Activated naive CD8-positive, alpha-beta T cell treated with anti-CD3 and anti-CD28 coated beads for 36 hours (primary cell): Measurements from ENCODE around the gene TIMM10. TPM values are rescaled to one million over a fixed set of nuclear protein-coding genes. Genes with fewer than 3 reads are reported as not detected.
A peak's percentile ranks its signal among the peaks of the same experiment; 100 is the strongest.

ENCODE experiments used
- DNase-seq: peaks from one replicate; pipeline ENCODE4 v3.0.0; 2021
- H3K27ac Mint-ChIP-seq: one replicate; pipeline ENCODE4 v1.8.0; 2022; ENCODE audit warnings: mild to moderate bottlenecking, moderate library complexity, mixed read lengths
- H3K27me3 Mint-ChIP-seq: one replicate; pipeline ENCODE4 v1.8.0; 2022; ENCODE audit warnings: mild to moderate bottlenecking, mixed read lengths
- H3K36me3 Mint-ChIP-seq: one replicate; pipeline ENCODE4 v1.8.0; 2021; ENCODE audit warnings: mild to moderate bottlenecking, mixed read lengths
- H3K4me1 Mint-ChIP-seq: one replicate; pipeline ENCODE4 v1.8.0; 2021; ENCODE audit warnings: mixed read lengths
- H3K4me3 Mint-ChIP-seq: one replicate; pipeline ENCODE4 v1.8.0; 2022; ENCODE audit warnings: mild to moderate bottlenecking, moderate library complexity, mixed read lengths
- H3K9me3 Mint-ChIP-seq: one replicate; pipeline ENCODE4 v1.8.0; 2022; ENCODE audit warnings: mixed read lengths
- total RNA-seq, 2 experiments: library from RNA; stranded (reverse); gene quantifications; one replicate each; pipeline ENCODE4 v1.2.3, GENCODE V29; 2021

Gene TIMM10, protein sequence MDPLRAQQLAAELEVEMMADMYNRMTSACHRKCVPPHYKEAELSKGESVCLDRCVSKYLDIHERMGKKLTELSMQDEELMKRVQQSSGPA
- total RNA-seq: 100 to 1,000 TPM; 134 to 137 TPM

DNA sequence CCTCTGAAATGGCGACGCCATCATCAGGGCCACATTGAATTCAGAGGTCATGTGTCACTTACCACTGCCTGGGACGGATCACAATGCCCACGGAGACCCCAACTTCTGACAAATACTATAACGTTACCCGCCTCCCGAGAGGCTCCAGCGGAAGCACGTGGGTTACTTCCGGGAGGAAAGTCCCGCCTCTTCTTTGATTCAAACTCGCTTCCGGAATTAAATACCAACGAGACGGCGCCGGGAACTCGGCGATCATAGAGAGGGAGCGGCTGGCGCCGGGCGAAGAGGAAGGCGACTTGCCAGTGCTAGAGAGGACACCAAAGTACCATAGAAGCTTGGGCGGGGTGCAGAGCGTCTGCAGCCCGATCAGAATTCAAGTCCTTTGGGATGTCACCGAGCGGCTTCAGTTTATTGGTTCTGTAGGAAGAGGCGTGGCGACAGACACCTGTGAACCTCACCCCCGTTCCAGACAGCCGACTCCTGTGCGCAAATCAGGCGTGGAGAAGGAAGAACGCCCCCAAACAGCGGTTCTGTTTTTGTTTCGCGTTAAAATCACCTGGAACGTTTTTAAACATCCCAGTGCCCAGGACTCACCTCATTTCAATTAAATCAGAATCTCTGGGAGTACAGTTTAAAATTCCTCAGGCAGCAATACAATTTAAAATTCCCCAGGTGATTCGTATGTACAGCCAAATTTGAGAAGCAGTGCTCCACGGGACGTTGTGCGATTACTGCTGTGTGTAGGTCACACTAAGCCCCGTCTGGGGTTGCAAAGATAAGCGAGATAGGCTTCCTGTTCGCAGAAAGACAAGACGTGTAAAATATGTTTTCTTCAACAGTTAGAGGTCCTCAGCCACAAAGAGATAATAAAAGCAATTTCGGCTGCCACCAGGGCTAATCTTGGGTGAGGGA is at the start of gene TIMM10:
TIMM10 (minus strand) TSS at position 159 of the 912 bp plus-strand sequence. CDS start 565 bp downstream, outside the sequence.
- peak; percentile 93 for DNase-seq
- peak within 1 kb of the TSS; percentile 92 for H3K27ac Mint-ChIP-seq
- H3K4me3 Mint-ChIP-seq: peak within 1 kb of the TSS; percentile 93
- no peaks in the 10 kb centered on the region for H3K27me3 Mint-ChIP-seq
- no peaks in the 10 kb centered on the region for H3K9me3 Mint-ChIP-seq
- H3K36me3 Mint-ChIP-seq: peaks cover 22% of the 10 kb centered on the region
- H3K4me1 Mint-ChIP-seq: peaks cover 20% of the 10 kb centered on the region

DNA sequence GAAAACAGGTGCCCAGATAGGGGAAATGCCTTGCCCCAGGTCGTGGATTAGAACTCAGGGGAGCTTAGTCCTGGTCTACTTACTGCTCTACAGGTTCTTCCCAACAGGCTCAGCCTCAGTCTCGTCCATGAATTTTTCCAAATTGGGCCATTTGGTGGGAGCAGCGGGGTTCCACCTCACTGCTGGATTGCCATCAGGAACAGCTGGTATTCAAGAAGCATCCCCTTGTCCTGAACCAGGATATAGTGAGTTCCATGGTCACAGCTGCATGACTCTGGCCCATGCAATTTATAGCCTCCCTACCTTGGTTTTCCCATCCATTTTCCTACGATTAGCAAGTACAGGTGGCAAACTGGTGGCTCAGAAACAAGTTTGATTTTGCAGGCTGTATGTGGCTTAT is 43.5 kb upstream of the TIMM10 start:
- no peaks in the 10 kb centered on the region for H3K36me3 Mint-ChIP-seq
- H3K4me1 Mint-ChIP-seq: peaks cover 6% of the 10 kb centered on the region
- H3K4me3 Mint-ChIP-seq: no peak overlapping the region
- no peaks in the 10 kb centered on the region for H3K9me3 Mint-ChIP-seq
- no peak for DNase-seq
- no peak overlapping the region for H3K27ac Mint-ChIP-seq
- H3K27me3 Mint-ChIP-seq: no peaks in the 10 kb centered on the region

DNA sequence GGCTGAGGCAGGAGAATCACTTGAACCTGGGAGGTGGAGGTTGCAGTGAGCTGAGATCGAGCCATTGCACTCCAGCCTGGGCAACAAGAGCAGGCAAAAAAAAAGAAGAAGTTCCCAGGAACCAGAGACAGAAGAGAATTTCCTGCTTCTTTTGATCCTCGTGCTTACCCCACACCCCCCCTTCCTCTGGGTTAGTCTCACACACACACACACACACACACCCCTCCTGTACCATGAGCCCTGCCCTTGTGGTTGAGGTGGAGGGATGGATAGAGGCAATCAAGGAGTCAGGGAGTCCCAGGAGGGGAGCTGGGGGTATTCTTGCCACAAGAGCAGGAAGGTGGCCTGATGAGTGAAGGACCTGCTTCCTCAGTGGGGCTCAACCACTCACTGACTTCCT is 41.1 kb upstream of the TIMM10 start:
- DNase-seq: no peak
- H3K27ac Mint-ChIP-seq: no peak overlapping the region
- peaks cover 14% of the 10 kb centered on the region for H3K4me1 Mint-ChIP-seq
- H3K27me3 Mint-ChIP-seq: peaks cover 3% of the 10 kb centered on the region
- no peak overlapping the region for H3K4me3 Mint-ChIP-seq
- H3K36me3 Mint-ChIP-seq: peaks cover 6% of the 10 kb centered on the region
- H3K9me3 Mint-ChIP-seq: no peaks in the 10 kb centered on the region

DNA sequence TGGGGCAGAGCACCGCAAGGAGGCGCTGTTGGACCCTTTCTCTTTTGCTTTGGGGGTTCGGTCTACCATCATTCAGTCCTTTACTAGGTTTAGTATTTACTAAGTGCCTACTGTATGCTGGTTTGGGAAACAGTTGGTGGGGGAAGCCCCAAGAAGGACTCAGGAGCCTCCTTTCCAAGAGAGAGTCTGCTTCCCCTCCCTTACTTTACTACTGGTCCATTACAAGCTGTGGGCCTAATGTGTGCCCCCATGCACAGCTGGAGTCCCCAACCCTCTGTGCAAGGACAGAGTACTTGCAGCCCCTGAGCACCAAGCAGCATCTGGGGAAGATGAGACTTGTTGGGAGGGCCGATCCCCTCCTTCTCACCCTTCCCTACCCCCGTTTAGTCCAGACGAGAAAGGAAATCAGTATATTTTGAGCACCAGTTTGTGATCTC is 37.8 kb upstream of the TIMM10 start:
- Mint-ChIP-seq H3K36me3 (peaks cover 29% of the 10 kb centered on the region), H3K9me3 (no peaks in the 10 kb centered on the region), H3K27me3 (peaks cover 3% of the 10 kb centered on the region), H3K4me1 (peaks cover 30% of the 10 kb centered on the region), H3K27ac (peak overlapping the region; percentile 96), H3K4me3 (peak overlapping the region; percentile 94)
- DNase-seq: no peak

DNA sequence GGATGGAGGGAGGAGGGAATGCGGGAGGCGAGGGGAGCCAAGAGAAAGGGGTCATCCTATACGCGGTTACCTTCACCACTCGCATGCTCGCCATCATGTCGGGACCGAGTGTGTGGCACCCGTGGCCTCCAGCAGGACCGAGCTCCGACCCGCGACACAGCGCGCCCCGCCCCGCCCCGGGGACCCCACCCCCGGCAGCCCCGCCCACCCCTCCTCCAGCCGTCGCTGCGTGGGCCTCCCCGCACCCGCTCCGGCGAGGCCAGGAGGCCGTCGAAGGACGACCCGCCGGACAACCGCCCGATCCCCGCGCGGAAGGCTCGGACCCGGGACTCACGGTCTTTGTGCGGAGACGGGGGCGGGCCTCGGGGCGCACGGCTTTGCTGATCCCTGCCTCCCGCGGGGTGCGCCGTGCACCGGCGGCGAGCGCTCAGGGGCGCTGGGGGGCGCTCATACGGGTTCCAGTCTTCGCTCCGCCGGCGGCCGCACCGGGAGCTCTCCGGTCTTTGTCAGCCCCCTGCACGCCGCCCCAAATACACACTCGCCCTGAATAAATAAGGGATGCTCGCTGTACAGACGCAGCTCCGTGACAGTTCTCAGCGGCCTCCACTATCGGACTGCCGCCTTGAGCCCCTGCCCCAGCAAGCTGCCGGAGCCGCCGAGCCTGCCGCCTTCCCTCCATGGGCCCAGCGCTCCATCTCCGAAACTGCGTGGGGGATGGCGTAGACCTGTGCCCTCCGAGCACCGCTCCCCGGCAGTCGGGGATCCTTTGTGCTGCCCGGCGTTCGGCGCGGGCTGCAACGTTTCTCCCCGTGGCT is 37.2 kb upstream of the TIMM10 start, which contains the start of gene UBE2L6:
UBE2L6 (minus strand) TSS at position 158 of the 815 bp plus-strand sequence; CDS start at position 97, 61 bp downstream.
- DNase-seq: peak; percentile 90
- H3K27ac Mint-ChIP-seq: peak within 1 kb of the TSS; percentile 100
- peaks cover 31% of the 10 kb centered on the region for H3K36me3 Mint-ChIP-seq
- H3K4me1 Mint-ChIP-seq: peaks cover 35% of the 10 kb centered on the region
- peaks cover 3% of the 10 kb centered on the region for H3K27me3 Mint-ChIP-seq
- no peaks in the 10 kb centered on the region for H3K9me3 Mint-ChIP-seq
- H3K4me3 Mint-ChIP-seq: peak within 1 kb of the TSS; percentile 99

DNA sequence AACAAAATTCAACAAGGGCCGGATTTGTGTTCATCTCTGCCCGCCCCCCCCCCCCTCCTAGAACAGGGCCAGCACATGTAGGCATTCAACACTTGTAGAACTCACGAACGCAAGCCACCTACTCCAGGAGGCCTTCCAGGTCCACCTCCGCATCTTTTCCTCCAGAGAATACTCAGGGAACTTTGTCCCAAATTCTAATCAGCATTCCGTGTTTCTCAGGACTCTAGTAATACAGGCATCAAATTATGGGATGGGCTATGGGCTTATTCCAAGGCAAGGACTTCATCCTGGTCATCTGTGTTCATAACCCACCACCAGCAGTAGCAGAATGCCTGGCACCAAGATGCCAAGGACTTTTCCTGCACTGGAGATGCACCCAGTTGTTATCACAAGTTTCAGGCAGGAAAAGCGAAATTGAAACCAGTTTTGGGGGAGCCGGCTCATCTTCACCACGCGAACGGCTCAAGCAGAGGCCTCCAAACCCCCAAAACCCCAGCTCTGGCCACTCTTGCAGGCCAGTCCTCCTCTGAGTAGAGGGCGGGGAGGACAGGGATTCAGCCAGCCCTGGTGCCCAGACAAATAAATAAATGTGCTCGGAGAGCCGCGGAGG is 36.5 kb upstream of the TIMM10 start:
- Mint-ChIP-seq H3K36me3 (peaks cover 35% of the 10 kb centered on the region), H3K4me3 (peak overlapping the region; percentile 99), H3K4me1 (peaks cover 40% of the 10 kb centered on the region), H3K27me3 (peaks cover 3% of the 10 kb centered on the region), H3K9me3 (no peaks in the 10 kb centered on the region), H3K27ac (peak overlapping the region; percentile 100)
- peak; percentile 45 for DNase-seq

DNA sequence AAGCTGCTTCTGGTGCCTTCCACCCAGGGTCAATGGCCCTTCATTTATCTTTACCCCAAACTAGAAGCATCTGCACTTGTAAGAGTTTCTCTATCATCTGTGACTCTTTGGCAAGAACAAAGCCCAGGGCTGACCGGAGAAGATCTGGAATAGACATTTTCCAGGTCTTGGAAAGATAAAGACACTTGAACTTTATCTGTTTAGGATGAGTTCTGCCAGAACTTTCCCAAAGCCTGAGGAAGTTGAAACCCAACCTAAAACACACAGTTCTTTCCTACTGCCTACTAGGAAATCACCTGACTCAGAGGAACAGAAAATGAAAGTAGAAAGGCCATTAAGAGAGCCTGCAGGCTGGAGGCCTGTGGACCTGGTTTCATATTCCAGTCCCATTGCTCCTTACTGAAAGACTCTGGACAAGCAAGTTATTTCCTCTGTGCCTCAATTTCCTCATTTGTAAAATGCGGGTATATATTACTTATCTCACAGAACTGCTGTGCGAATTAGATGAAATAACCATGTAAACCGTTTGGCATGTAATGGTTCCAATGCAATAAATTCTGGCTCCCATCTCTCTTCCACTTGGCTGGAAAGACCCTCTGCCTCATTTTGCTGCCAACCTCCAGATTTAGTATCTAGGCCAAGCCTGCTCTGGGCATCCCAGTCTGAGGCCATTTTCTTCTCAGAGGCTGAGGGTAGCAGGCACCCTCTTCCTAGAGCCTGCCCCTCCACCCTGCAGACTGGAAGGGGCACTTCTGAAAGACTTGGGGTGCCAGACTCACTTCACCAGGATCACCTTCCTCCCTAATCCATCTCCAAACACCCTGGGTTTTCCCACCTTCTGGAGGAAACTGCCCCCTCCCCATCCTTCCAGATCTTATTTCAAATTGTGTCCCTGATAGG is 35.7 kb upstream of the TIMM10 start:
- Mint-ChIP-seq H3K36me3 (peaks cover 37% of the 10 kb centered on the region), H3K4me1 (peaks cover 43% of the 10 kb centered on the region), H3K27me3 (peaks cover 3% of the 10 kb centered on the region), H3K27ac (peak overlapping the region; percentile 100), H3K9me3 (no peaks in the 10 kb centered on the region), H3K4me3 (peak overlapping the region; percentile 99)
- peak; percentile 30 for DNase-seq

DNA sequence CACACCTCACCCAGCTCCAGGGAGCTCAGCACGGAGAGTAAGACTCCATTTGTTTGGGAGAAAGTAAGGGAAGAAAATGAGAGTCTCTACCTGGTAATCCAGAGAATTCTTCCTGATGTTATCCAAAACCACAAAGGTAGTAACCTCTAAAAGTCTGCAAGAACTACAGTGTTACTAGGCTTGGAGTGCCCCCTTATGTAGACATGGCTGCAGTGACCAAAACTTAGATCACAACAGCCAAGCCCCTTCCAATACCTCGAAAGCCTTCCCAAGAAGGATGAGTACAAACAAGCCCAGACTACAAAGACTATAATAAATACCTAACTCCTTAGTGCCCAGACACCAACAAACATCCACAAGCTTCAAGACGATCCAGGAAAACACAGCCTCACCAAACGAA is 32.0 kb upstream of the TIMM10 start:
- H3K4me1 Mint-ChIP-seq: peaks cover 38% of the 10 kb centered on the region
- peaks cover 41% of the 10 kb centered on the region for H3K36me3 Mint-ChIP-seq
- peak overlapping the region; percentile 44 for H3K4me3 Mint-ChIP-seq
- peaks cover 3% of the 10 kb centered on the region for H3K27me3 Mint-ChIP-seq
- DNase-seq: no peak
- no peaks in the 10 kb centered on the region for H3K9me3 Mint-ChIP-seq
- H3K27ac Mint-ChIP-seq: peak overlapping the region; percentile 73

DNA sequence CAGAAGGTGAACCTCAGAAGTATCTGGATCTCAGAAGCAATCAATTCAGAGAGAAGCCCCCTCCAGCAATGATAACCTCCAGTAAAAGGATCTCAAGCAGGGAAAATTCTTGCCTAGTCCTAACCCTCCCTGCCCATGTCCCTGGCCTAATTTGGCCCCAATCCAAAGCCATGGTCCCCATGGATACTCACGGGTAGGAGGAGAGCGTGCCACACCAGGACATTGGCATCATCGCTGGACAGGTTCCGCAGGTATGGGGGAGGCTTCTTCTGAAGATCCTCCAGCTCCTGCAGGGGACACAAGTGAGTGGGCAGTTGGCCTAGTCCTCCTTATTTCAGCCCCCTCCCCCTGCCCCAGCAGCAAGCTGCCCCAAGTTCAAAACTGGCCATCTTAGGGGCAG is 29.6 kb upstream of the TIMM10 start:
- Mint-ChIP-seq H3K4me1 (peaks cover 36% of the 10 kb centered on the region), H3K27ac (peak overlapping the region; percentile 38), H3K27me3 (no peaks in the 10 kb centered on the region), H3K9me3 (no peaks in the 10 kb centered on the region), H3K36me3 (peaks cover 31% of the 10 kb centered on the region), H3K4me3 (no peak overlapping the region)
- DNase-seq: no peak

DNA sequence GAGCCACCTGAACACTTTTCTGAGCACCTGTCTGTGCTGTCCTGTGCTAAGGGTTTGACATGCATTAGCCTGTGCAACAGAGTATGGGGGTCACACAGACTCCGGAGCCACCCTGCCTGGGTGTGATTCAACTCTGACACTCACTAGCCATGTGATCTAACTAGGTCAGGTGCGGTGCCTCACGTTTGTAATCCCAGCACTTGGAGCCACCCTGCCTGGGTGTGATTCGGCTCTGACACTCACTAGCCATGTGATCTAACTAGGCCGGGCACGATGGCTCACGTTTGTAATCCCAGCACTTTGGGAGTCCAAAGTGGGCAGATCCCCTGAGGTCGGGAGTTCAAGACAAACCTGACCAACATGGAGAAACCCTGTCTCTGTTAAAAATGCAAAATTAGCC is 25.5 kb upstream of the TIMM10 start:
- Mint-ChIP-seq H3K4me1 (peaks cover 7% of the 10 kb centered on the region), H3K27ac (no peak overlapping the region), H3K4me3 (no peak overlapping the region), H3K36me3 (peaks cover 32% of the 10 kb centered on the region), H3K27me3 (no peaks in the 10 kb centered on the region), H3K9me3 (no peaks in the 10 kb centered on the region)
- no peak for DNase-seq

DNA sequence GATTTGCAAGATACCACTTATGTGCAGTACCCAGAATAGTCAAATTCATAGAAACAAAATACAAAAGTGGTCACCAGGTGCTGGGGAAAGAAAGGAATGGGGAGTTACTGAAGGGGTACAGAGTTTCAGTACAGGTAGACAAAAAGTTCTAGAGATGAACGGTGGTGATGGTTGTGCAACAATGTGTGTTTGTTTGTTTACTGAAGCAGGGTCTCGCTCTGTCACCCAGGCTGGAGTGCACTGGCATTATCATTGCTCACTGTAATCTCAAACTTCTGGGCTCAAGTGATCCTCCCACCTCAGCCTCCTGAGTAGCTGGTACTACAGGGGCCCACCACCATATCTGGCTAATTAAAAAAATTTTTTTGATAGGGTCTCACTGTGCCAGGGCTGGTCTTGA is 24.8 kb upstream of the TIMM10 start:
- Mint-ChIP-seq H3K4me1 (peaks cover 6% of the 10 kb centered on the region), H3K4me3 (no peak overlapping the region), H3K27me3 (no peaks in the 10 kb centered on the region), H3K36me3 (peaks cover 32% of the 10 kb centered on the region), H3K9me3 (no peaks in the 10 kb centered on the region), H3K27ac (no peak overlapping the region)
- DNase-seq: no peak

DNA sequence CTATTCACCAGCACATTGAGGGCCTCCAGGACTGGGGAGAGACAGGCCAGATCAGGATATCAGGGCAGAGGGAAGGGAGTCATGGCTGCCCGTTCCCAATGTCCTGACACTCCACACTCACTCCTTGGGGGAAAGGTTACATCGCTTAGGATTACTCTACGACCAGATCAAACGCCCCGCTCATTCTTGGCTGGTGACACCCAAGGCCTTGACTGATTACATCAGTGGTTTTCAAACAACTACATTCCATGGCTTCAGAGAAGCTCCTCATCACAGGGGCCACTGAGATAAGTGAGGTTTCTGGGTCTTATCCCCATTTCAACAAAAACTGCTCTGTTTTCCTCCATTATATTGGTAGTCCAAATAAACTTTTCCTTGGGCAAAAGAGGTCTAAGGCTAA is 21.9 kb upstream of the TIMM10 start:
- Mint-ChIP-seq H3K36me3 (peaks cover 39% of the 10 kb centered on the region), H3K27ac (peak overlapping the region; percentile 38)
- no peak for DNase-seq

DNA sequence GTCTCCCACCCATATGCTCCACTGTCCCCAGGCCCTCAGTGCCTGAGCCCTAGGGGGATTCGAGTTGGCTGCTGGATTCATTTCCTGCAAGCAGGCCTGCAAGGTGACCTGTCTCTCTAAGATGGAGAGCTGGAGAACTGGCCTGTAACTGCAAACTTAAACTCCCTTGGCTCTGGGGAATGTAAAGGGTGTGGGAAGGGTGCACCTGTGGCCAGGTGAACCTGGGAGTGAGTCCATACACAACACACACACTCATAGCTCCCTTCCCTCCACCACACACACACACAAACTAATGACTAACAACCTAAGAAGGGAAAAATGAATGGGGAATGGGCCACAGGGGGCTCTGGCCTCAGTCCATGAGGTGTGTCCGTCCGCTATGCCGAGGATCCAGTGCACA is 21.4 kb upstream of the TIMM10 start:
- Mint-ChIP-seq H3K27ac (peak overlapping the region; percentile 29), H3K9me3 (no peaks in the 10 kb centered on the region), H3K36me3 (peaks cover 40% of the 10 kb centered on the region), H3K4me1 (peaks cover 14% of the 10 kb centered on the region), H3K27me3 (no peaks in the 10 kb centered on the region), H3K4me3 (no peak overlapping the region)
- DNase-seq: no peak

More for the DNA sequence above, 21.9 kb upstream of the TIMM10 start:
- H3K4me1 Mint-ChIP-seq: peaks cover 11% of the 10 kb centered on the region
- no peaks in the 10 kb centered on the region for H3K9me3 Mint-ChIP-seq
- no peaks in the 10 kb centered on the region for H3K27me3 Mint-ChIP-seq
- H3K4me3 Mint-ChIP-seq: no peak overlapping the region

DNA sequence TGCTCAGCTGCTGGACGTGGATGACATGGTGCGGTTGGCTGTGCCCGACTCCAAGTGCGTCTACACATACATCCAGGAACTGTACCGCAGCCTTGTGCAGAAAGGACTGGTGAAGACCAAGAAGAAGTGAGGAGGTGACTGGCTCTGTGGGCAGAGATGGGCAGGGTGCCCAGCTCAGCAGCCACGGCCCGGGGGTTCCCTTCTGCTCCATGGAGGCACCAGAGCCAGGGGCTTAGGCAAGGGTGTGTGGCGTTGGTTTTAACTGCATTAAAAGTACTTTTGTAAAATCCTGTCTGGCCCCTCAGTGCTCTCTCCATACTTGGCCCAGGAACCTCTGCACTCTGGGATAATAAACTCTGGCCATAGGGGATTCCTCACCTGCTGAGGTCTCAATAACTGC is 19.4 kb upstream of the TIMM10 start:
- Mint-ChIP-seq H3K36me3 (peaks cover 36% of the 10 kb centered on the region), H3K27me3 (no peaks in the 10 kb centered on the region), H3K4me1 (peaks cover 14% of the 10 kb centered on the region), H3K9me3 (no peaks in the 10 kb centered on the region), H3K4me3 (no peak overlapping the region), H3K27ac (no peak overlapping the region)
- no peak for DNase-seq
